ENCODE results near the gene IRAG1. TPM values are rescaled to one million over a fixed set of nuclear protein-coding genes. Genes with fewer than 3 reads are reported as not detected.

The IRAG1 gene
- total RNA-seq, 4 donors from 2014 or later = 21.2 to 240 (median 107) TPM

DNA sequence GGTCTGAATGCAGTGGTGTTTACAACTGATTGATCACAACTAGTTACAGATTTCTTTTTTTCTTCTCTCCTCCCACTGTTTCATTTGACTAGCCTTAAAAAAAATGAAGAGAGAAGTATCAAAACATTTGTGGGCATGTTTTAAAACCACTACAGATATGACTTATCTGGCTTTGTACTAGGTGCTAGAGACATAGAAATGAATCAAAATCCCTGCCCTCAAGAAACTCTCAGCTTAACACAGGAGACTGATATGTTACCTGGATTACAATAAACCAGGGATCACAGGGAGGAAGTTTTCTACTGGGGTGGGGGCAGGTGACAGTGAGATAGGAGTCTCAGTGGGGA, 32.3 kb upstream of the IRAG1 start:
- no peaks in the 10 kb centered on the region for H3K36me3 ChIP-seq
- no peak overlapping the region for H3K4me3 ChIP-seq
- intact Hi-C loops (cut with DNase I; ENCODE audit: low total_unique reads) = no loop called here
- no peak for TF ChIP-seq POLR2A (IDR thresholded peaks at IDR 0.05)
- TF ChIP-seq, protein P1, sequence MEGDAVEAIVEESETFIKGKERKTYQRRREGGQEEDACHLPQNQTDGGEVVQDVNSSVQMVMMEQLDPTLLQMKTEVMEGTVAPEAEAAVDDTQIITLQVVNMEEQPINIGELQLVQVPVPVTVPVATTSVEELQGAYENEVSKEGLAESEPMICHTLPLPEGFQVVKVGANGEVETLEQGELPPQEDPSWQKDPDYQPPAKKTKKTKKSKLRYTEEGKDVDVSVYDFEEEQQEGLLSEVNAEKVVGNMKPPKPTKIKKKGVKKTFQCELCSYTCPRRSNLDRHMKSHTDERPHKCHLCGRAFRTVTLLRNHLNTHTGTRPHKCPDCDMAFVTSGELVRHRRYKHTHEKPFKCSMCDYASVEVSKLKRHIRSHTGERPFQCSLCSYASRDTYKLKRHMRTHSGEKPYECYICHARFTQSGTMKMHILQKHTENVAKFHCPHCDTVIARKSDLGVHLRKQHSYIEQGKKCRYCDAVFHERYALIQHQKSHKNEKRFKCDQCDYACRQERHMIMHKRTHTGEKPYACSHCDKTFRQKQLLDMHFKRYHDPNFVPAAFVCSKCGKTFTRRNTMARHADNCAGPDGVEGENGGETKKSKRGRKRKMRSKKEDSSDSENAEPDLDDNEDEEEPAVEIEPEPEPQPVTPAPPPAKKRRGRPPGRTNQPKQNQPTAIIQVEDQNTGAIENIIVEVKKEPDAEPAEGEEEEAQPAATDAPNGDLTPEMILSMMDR (IDR thresholded peaks at IDR 0.05) = no peak
- no peaks in the 10 kb centered on the region for H3K9me3 ChIP-seq
- DNase-seq = no peak
- H3K4me1 ChIP-seq = peaks cover 0 to 5% of the 10 kb centered on the region in 2 donors
- no peaks in the 10 kb centered on the region for H3K27me3 ChIP-seq
- no peak overlapping the region for H3K27ac ChIP-seq

DNA sequence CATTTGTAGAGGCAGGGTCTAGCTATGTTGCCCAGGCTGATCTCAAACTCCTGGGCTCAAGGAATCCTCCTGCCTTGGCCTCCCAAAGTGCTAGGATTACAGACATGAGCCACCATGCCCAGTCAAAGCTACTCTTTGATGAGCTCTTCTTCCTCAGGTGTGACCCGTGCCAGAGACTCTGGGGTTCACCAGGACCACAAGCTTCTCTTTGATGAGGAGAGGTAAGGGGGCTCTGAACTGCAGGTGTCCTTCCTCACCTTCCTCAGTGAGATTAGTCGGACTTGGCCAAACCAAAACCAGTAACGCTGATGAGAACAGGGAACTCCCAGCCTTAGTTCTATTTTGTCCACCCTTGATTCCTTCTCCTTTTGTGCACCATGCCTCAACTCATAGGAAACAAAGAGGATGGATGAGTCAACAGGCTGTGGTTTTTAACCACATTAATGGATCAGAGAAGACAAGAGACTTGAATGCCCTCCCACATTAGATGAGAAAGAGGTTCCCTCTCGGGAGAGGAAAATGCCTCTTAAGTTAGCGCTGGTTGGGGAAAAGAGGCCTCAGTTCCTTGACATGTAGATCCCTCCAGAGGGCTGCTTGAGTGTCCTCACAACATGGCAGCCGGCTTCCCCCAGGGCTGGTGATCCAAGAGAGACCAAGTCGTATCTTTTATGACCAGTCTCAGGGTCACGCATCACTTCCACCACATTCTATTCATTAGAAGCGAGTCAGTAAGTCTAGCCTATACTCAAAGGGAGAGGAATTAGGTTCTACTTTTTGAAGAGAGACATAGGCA, 31.8 kb upstream of the IRAG1 start:
- Histone ChIP-seq H3K4me1 (peaks cover 0 to 5% of the 10 kb centered on the region in 2 donors), H3K27ac (no peak overlapping the region), H3K4me3 (no peak overlapping the region), H3K36me3 (no peaks in the 10 kb centered on the region), H3K9me3 (no peaks in the 10 kb centered on the region), H3K27me3 (no peaks in the 10 kb centered on the region)
- intact Hi-C loops (cut with DNase I; ENCODE audit: low total_unique reads) = no loop called here
- TF ChIP-seq, protein P1 (IDR thresholded peaks at IDR 0.05) = no peak
- no peak for TF ChIP-seq POLR2A (IDR thresholded peaks at IDR 0.05)
- no peak for DNase-seq

DNA sequence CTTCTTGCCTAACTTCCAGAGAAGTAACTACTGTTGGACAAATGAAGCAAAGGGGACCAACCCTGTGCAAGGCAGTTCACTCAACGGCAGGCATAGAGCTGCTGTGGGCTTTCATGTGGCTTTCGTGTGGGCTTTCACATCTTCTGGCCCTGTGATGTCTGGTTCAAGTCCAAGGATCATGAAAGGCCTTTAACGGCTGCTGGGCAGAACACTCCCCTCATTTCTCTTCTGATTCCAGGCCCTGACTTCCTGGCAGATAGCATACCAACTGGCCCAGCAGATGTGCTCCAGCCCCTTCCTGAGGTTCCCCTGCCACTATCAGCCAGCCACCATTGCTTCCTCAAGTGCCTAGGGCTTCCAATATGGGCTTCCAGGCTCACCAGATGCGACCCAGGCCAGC, 28.8 kb upstream of the IRAG1 start:
- Histone ChIP-seq H3K4me3 (no peak overlapping the region), H3K9me3 (no peaks in the 10 kb centered on the region), H3K27me3 (no peaks in the 10 kb centered on the region), H3K36me3 (no peaks in the 10 kb centered on the region), H3K4me1 (no peaks in the 10 kb centered on the region), H3K27ac (no peak overlapping the region)
- DNase-seq = no peak
- intact Hi-C loops (cut with DNase I; ENCODE audit: low total_unique reads) = no loop called here
- TF ChIP-seq POLR2A (IDR thresholded peaks at IDR 0.05) = no peak
- TF ChIP-seq, protein P1 (IDR thresholded peaks at IDR 0.05) = no peak

DNA sequence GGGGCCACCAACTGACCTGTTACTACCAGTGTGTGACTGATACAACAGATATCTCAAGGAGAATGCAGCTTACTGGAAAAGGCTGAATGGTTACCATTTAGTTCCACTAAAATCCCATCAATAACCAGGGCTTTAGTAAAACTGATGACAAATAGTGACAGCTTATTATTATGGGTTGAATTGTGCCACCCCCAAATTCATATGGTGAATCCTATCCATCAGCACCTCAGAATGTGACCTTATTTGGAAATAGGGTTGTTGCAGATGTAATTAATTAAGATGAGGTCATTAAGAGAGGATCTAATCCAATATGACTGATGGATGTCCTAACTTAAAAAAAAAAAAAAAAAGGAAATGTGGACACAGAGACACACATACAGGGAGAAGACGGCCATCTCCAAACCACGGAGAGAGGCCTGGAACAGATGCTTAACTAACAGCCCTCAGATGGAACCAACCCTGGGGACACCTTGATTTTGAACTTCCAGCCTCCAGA, 27.4 kb upstream of the IRAG1 start:
- Histone ChIP-seq H3K4me3 (no peak overlapping the region), H3K27me3 (no peaks in the 10 kb centered on the region), H3K36me3 (no peaks in the 10 kb centered on the region), H3K9me3 (no peaks in the 10 kb centered on the region), H3K27ac (no peak overlapping the region), H3K4me1 (no peaks in the 10 kb centered on the region)
- intact Hi-C loops (cut with DNase I; ENCODE audit: low total_unique reads) = no loop called here
- TF ChIP-seq, protein P1 (IDR thresholded peaks at IDR 0.05) = no peak
- no peak for TF ChIP-seq POLR2A (IDR thresholded peaks at IDR 0.05)
- no peak for DNase-seq

DNA sequence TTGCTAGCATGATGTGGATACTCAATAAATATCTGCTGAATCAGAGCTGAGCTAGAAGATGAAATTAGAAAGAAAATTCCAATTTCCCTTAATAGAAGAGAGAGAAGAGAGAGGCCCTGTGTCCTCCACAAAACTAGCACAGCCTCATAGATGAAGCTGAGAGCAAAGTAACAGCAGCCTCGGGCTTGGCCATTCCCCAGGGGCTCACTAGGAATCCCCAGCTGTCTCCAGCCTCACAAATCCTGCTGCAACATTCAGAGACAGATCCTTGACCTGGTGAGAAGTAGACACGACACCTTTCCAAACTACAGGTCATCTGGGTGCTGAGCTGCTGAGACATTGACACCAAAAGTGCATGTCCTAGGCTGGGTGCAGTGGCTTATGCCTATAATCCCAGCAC, 26.1 kb upstream of the IRAG1 start:
- intact Hi-C loops (cut with DNase I; ENCODE audit: low total_unique reads) = no loop called here
- H3K27ac ChIP-seq = no peak overlapping the region
- H3K9me3 ChIP-seq = no peaks in the 10 kb centered on the region
- DNase-seq = no peak
- no peaks in the 10 kb centered on the region for H3K4me1 ChIP-seq
- no peaks in the 10 kb centered on the region for H3K36me3 ChIP-seq
- no peaks in the 10 kb centered on the region for H3K27me3 ChIP-seq
- no peak overlapping the region for H3K4me3 ChIP-seq
- TF ChIP-seq, protein P1 (IDR thresholded peaks at IDR 0.05) = no peak
- no peak for TF ChIP-seq POLR2A (IDR thresholded peaks at IDR 0.05)

Data from uterus (tissue), 4 donors.